HG02759 (cell line): ENCODE data around the gene PPM1E.
"Not testable (repeated sequence)": the region's sequence is repeated elsewhere in the genome, so short reads cannot be mapped to it uniquely, and the experiment has no call there.

ENCODE experiments used
- ATAC-seq: cut with Tn5 transposase; IDR thresholded peaks from one replicate; pipeline ENCODE4 v1.9.1; 2021; ENCODE audit warnings: mild to moderate bottlenecking, moderate library complexity; ENCODE audit not compliant: unreplicated experiment

PPM1E gene

GRCh38 chr17:58837699-58838098 is 82.0 kb downstream of the PPM1E start:
- ATAC-seq = no peak

GRCh38 chr17:58840820-58841612 is 85.4 kb downstream of the PPM1E start:
- ATAC-seq = no peak

GRCh38 chr17:58846413-58846812 is 90.8 kb downstream of the PPM1E start:
- not testable (repeated sequence) for ATAC-seq

- ATAC-seq = not testable (repeated sequence)
Measured at GRCh38 chr17:58850106-58850505, 94.5 kb downstream of the PPM1E start.

- no peak for ATAC-seq
Measured at GRCh38 chr17:58865301-58865700, 109.6 kb downstream of the PPM1E start.

- no peak for ATAC-seq
Measured at GRCh38 chr17:58870747-58871146, 115.1 kb downstream of the PPM1E start.

- no peak for ATAC-seq
Measured at GRCh38 chr17:58873926-58874325, 118.3 kb downstream of the PPM1E start.

- ATAC-seq = no peak
Measured at GRCh38 chr17:58875261-58875660, 119.6 kb downstream of the PPM1E start.

GRCh38 chr17:58884161-58884560 is 128.5 kb downstream of the PPM1E start:
- no peak for ATAC-seq

GRCh38 chr17:58886514-58886913 is 130.9 kb downstream of the PPM1E start:
- ATAC-seq = no peak

- ATAC-seq = no peak
Measured at GRCh38 chr17:58889928-58890327, 134.3 kb downstream of the PPM1E start.

- no peak for ATAC-seq
Measured at GRCh38 chr17:58899191-58899590, 143.5 kb downstream of the PPM1E start.

GRCh38 chr17:58902322-58902721 is 146.7 kb downstream of the PPM1E start:
- ATAC-seq = no peak

GRCh38 chr17:58911741-58912343 is 156.2 kb downstream of the PPM1E start:
- no peak for ATAC-seq

- no peak for ATAC-seq
Measured at GRCh38 chr17:58913552-58913951, 157.9 kb downstream of the PPM1E start.

- no peak for ATAC-seq
Measured at GRCh38 chr17:58913971-58914769, 158.5 kb downstream of the PPM1E start.

GRCh38 chr17:58917228-58917627 is 161.6 kb downstream of the PPM1E start:
- no peak for ATAC-seq

- ATAC-seq = no peak
Measured at GRCh38 chr17:58918072-58918471, 162.4 kb downstream of the PPM1E start.

- ATAC-seq = no peak
Measured at GRCh38 chr17:58918884-58919283, 163.2 kb downstream of the PPM1E start.

- no peak for ATAC-seq
Measured at GRCh38 chr17:58920773-58921172, 165.1 kb downstream of the PPM1E start.

GRCh38 chr17:58932956-58933355 is 177.3 kb downstream of the PPM1E start:
- ATAC-seq = no peak

- no peak for ATAC-seq
Measured at GRCh38 chr17:58936295-58936694, 180.6 kb downstream of the PPM1E start.
